Ishikawa (cell line): ENCODE measurements around the gene CSNK1G1.

Experiments used
- CEBPB ChIP-seq: IDR thresholded peaks from 2 replicates; pipeline ENCODE4 v1.6.1; 2012
- TAF1 ChIP-seq: IDR thresholded peaks from 2 replicates; pipeline ENCODE4 v1.6.1; 2012; ENCODE audit warnings: low read depth, mild to moderate bottlenecking
- TCF12 ChIP-seq: IDR thresholded peaks from 2 replicates; pipeline ENCODE4 v1.6.1; 2012; ENCODE audit warnings: low read depth
- TF ChIP-seq, protein P1 (sequence below): IDR thresholded peaks from 2 replicates; pipeline ENCODE4 v1.6.1; 2012

DNA sequence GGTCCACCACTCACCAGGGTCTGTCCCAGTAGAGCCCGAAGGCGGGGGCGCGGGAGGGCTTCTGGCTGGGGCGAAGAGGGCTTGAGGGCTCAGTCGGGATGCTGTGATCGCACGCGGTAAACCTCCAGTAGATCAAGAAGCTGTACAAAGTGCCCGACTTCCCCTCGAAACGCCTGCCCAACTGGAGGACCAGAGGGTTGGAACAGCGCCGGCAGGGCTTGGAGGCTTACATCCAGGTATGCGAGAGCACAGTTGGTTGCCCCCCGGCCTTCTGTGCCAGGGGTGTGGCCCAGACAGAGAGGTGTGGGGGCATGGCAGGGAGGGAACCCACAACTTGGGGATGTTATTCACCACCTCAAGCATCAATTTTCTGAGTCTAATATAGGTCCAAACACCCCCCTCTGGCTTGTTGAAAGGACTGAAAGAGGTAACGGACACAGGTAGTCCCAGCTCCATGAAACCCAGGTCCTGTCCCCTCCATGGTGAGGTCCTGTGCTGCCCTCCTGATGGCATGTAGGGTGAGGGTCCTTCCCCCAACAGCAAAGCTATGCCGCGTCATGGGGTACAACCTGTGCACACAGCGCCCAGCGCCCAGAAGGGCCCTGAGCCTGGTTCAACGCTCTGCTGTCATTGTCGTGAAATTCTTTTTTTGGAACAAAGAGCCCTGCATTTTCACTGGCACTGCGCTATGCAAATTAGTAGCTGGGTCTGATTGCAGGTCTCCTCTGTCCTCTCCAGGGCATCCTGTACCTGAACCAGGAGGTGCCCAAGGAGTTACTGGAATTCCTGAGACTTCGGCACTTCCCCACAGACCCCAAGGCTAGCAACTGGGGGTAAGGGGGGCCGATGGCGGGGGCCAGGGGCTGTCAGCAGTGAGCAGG lies 203.2 kb downstream of the CSNK1G1 start:
- no peak for TF ChIP-seq TCF12
- no peak for TF ChIP-seq TAF1
- no peak for TF ChIP-seq CEBPB
- TF ChIP-seq, protein P1, sequence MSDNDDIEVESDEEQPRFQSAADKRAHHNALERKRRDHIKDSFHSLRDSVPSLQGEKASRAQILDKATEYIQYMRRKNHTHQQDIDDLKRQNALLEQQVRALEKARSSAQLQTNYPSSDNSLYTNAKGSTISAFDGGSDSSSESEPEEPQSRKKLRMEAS: no peak
